GM20431 (cell line): Measurements from ENCODE around the gene HOXC5.

Experiments used
- in situ Hi-C: fragments of 300-500 bp; cut with MseI, MboI; formaldehyde crosslinking; loops from one replicate; pipeline ENCODE4 v1.15.0; 2020; ENCODE audit warnings: low sequenced_read_pairs; ENCODE audit not compliant: unreplicated experiment

The HOXC5 gene

GRCh38 chr12:54017027-54017788, 15.6 kb upstream of the HOXC5 start:
- in situ Hi-C loops, result loop anchor here (25.0 kb wide), 1 partner anchor 345 kb away; the partner anchor contains the start of gene GPR84

- in situ Hi-C loops, result loop anchor here (25.0 kb wide), 1 partner anchor 344 kb away; the partner anchor contains the start of gene GPR84
These were observed 14.9 kb upstream of the HOXC5 start for GRCh38 chr12:54017878-54018467.

- in situ Hi-C loops, result loop anchor here (25.0 kb wide), 1 partner anchor 344 kb away; the partner anchor contains the start of gene GPR84
These were observed 14.3 kb upstream of the HOXC5 start for GRCh38 chr12:54018468-54018984.

DNA sequence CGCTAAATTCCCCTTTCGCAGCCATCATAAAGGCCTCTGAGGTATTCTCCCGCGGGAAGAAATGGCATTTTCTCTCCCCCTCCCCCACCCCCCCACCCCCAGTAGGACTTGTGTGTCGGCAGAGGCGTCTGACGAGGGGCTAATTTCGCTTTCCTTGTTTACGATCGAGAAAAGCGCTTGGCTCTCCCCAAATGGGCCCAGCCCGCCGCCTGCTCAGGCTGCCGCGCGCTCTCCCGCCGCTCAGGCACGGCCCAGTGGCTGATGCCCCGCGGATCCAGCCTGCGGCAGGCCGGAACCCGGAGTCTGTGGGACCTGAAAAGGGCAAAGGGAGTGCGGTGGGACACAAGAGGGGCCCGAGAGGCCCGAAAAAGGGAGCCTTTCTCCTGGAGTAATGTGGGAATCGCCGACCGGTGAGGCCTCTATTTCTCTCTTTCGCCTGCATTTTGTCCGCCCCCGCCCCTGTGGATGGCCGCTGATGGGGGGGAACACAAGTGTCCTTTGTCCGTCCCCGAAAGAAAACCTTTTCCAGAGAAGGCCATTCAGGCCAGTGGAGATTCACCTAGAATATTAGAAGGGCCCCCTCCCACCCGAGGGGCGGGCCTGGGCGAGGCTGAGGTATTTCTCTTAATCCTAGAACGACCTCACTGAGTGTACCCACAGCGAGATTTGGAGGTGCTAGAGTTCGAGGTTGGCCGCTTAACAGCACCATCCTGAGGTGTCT, 13.6 kb upstream of the HOXC5 start:
- in situ Hi-C loops, result loop anchor here (25.0 kb wide), 1 partner anchor 343 kb away; the partner anchor contains the start of gene GPR84

DNA sequence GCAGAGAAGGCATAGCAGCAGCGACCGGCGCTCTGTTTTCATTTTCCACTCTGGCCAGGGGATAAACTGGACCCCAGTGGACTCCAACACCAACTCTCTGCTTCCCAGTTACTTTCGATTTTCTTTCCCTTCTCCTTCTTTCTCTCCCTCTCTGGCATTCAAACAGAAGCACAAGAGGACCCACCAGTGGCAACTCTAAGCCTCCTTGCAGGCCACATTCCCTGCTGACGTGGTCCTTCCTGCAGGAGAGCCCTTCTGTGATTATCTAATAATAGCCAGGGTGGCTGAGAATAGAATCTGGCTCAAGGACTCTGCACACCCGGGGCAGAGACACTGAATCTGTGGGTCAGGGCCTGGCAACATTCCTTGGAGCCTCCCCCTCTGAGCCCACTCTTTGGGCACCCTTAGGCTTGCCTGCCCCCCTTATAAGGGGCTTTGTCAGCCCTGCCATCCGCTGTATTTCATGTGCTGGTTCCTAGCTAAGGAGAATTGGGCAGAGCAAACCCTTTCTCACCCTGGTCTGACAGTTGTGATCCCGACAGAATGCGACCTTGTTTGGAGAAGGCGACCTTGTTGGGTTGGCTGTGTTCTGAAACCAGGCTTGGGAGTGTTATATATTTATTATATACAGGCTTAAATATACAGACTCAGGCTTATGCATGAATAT, 12.8 kb upstream of the HOXC5 start:
- in situ Hi-C loops, result loop anchor here (25.0 kb wide), 1 partner anchor 342 kb away; the partner anchor contains the start of gene GPR84

DNA sequence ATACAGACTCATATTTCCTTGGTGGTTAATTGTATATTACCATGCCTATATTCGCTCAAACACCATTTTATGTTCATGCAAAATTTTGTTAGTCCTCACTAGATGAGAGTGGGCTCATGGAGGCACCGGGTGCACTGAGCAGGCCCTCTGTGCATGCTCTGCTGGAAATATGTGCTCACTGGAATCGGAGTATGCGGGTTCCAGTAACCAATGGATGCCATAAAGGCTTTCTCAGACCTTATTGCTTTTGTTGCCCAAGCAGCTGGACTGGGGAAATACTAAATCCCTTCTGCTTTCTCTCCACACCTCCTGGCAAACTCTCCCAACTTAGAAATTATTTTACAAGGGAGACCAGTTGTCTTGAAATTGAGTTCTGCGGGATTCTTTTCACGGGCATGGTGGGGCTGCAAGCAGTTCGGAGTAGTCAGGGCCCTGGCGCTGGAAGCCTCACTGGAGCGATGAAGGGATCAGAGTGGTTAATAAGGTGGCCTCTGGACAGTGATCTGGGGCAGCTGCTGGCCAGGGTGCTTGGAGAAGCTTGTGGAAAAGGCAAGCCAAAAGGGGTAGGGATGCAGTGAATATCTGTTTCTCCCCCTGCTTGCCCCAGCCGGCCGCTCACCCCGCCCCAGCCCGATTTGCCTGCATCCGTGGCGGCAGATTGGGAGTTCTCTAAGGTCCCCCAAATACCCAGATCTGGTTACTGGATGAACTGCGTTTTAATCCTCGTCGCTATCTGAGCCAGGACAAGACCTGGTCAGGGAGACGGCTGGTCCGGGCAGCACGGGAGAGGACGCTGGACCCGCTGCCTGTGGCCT, 12.1 kb upstream of the HOXC5 start:
- in situ Hi-C loops, result loop anchor here (25.0 kb wide), 1 partner anchor 342 kb away; the partner anchor contains the start of gene GPR84

- in situ Hi-C loops, result loop anchor here (25.0 kb wide), 1 partner anchor 341 kb away; the partner anchor contains the start of gene GPR84
These were observed 11.3 kb upstream of the HOXC5 start for GRCh38 chr12:54021432-54022013.

- in situ Hi-C loops, result loop anchor here (25.0 kb wide), 1 partner anchor 339 kb away; the partner anchor contains the start of gene GPR84
These were observed 9.6 kb upstream of the HOXC5 start for GRCh38 chr12:54022960-54023884.

DNA sequence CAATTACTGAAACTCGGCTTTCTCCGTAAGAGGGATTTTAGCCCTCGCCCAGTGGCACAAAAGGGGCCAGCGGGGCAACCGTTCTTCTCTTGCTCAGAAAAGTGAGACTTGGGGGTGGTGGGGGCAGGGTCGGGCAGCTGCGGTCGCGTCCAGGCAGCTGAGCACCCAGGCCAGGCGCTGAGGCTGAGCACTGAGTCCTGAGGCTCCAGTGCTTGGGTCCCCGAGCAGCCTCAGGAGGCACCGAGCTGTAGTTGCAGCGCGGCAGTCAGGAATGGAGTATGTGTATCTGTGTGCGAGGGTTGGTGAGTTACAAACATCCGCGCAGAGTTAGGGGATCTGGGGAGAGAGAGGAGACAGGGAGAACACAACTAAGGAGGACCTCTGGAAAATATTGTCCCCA, 8.7 kb upstream of the HOXC5 start:
- in situ Hi-C loops, result loop anchor here (25.0 kb wide), 1 partner anchor 338 kb away; the partner anchor contains the start of gene GPR84

- in situ Hi-C loops, result loop anchor here (25.0 kb wide), 1 partner anchor 338 kb away; the partner anchor contains the start of gene GPR84
These were observed 8.1 kb upstream of the HOXC5 start for GRCh38 chr12:54024581-54025305.

- in situ Hi-C loops, result no loop called here
These were observed 7.1 kb upstream of the HOXC5 start for GRCh38 chr12:54025499-54026405.

DNA sequence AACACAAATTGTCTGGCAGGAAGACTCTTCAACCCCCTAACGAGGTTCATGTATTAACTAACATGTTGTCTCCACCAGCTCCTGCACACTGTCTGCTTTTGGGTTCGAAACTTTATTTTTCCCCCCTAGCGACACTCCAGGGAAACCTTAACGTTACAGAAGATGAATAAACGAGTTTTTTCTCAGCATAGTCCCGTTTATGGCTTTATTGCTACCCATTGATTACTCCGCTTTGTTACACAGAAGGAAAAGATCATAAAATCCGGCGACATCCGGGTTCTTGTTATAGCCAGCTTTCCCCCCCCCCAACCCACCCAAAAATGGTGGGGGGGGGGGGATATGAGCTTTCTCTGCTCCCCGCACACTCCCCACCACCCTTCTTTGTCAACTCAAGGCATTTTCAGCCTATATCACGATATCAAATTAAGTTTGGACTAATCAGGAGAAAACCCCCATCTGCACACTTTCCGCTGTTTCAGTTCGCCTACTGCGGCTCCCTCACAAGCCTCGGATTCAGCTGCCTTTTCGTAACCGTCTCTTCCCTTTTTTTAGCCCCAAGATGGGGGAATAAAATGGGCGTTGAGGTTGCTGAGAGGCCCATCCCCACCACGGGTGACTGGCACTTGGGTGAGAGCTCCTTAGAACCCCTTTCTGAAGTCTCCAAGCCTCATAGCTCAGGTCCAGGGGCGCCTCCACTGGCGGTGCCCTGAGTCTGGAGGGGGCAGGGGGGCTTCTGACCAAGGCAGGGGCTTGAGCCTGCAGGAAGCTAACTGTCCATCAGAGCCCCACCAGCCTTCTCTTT, 6.0 kb upstream of the HOXC5 start:
- in situ Hi-C loops, result no loop called here

- in situ Hi-C loops, result no loop called here
These were observed 5.4 kb upstream of the HOXC5 start for GRCh38 chr12:54027442-54027786.

GRCh38 chr12:54028314-54029201, 4.3 kb upstream of the HOXC5 start, which contains the start of gene HOXC6:
HOXC6 (plus strand) TSS chr12:54028440; CDS start chr12:54028522, 82 bp downstream.
- in situ Hi-C loops, result no loop called here
